Measurements from ENCODE around the gene GDPD4.

The GDPD4 gene

DNA sequence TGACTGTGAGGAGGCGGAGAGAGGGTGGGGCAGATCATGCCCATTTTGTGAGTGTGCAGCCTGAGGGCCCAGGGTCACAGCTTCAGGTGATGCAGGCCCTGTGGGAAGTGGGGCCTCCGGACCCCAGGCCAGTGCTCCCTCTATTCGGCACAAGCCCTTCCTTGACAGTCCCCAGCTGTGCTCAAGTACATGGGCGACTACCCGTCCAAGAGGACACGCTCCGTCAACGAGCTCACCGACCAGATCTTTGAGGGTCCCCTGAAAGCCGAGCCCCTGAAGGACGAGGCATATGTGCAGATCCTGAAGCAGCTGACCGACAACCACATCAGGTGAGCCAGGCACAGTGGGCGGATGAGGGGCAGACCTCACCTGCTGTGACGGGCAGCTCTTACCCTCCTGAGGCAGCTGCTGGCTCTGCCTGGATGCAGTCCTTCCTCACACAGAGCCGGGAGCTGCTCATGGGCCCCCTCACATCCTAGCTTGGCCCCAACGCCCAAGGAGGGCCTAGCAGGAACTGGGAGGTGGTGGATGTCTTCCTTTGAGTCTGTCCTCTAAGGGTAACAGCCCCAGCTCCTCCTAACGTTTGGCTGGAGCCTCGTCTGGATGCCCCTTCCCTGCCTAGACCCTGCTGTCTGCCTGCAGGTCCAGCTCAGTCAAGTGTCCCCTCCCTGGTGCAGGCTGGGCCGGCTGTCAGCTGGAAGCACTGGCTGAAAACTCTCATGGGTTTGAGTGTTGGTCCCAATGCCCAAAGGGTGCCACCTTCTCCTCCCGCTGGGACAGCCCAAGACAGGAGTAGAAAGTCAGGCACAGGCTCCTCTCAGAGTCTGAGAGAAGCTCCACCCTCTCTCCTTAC is 97.4 kb downstream of the GDPD4 start:
- no peak for DNase-seq

DNA sequence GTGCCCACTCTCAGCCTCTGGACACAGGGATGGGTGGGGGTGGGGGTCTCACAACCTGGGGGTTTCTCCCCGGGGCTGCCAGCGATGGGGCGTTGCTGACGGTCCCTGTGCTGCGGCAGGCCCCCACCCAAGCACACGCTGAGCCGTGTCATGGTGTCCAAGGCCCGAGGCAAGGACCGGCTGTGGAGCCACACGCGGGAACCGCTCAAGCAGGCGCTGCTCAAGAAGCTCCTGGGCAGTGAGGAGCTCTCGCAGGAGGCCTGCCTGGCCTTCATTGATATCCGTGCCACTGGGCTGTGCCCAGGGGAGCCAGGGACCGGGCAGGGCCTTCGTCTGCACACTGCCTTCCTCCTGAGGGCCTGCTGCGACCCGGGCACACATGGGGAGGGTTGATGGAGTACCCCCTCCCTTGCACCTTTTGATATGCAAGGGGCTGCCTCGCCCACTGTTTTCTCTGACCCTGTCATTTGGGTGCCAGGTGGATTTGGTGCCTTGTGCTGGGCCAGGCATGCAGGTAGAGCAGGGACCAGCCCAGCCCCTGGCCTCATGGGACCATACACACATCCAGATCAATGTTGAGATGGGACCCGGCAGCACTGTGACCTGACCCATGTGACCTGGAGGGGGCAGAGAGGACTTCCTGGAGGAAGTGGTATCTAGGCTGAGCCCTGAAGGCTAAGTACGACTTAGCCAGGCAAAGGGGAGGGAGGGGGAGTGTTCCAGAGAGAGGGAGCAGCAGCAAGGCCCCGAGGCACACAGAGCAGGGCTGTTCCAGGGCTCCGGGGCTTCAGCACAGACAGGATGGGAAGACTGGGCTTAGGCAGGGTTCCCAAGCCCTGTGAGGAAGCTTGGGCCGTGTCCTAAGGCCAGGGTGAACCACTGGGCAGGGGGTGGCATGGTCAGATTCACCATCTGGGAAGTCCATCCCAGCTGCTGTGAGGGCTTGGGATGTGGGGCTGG is 98.3 kb downstream of the GDPD4 start:
- no peak for DNase-seq

DNA sequence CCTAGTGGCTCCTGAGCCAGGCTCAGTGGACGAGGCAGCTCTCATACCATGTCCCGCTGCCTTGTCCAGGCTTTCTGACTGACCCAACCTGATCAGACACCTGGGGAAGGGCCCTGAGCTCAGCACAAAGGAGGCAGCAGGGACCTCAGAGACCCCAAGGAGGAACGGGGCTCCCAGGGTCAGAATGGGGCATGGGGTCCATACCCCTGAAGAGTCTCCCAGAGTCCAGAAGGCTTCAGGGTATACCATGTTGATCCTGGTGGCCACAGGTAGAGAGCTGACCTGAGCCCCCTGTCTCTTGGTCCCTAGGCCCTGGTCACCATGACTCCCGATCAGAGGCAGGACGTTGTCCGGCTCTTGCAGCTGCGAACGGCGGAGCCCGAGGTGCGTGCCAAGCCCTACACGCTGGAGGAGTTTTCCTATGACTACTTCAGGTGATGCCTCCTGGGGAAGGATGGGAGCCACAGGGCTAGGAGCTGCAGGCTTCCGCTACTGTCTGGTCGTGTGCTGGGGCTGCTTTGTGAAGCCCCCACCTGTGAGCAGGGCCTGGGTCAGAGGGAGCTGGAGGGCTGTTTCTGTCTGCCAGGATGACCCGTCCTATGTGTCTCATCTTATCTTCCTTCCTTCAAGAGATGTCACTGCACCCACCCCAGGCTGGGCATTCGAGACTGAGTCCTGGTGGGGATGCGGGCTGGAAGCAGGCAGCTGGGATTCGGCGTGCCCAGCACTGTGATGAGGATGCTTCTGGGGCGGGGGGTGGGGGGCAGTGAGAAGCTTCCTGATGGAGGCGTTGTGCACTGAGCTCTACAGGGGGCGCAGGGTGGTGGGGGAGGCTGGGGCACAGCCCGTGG is 99.3 kb downstream of the GDPD4 start:
- no peak for DNase-seq

DNA sequence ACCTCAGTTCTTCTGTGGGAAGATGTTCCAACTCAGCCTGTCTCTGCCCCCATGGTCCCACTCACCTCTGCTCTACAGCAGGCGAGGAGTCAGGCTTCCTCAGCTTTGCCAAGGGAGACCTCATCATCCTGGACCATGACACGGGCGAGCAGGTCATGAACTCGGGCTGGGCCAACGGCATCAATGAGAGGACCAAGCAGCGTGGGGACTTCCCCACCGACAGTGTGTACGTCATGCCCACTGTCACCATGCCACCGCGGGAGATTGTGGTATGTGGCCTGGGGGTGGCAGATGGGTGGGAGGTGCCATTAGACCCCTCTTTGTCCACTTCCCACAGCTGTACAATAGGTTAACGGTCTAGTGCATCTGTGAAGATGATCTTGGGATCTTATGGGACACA is 100.1 kb downstream of the GDPD4 start:
- no peak for DNase-seq

DNA sequence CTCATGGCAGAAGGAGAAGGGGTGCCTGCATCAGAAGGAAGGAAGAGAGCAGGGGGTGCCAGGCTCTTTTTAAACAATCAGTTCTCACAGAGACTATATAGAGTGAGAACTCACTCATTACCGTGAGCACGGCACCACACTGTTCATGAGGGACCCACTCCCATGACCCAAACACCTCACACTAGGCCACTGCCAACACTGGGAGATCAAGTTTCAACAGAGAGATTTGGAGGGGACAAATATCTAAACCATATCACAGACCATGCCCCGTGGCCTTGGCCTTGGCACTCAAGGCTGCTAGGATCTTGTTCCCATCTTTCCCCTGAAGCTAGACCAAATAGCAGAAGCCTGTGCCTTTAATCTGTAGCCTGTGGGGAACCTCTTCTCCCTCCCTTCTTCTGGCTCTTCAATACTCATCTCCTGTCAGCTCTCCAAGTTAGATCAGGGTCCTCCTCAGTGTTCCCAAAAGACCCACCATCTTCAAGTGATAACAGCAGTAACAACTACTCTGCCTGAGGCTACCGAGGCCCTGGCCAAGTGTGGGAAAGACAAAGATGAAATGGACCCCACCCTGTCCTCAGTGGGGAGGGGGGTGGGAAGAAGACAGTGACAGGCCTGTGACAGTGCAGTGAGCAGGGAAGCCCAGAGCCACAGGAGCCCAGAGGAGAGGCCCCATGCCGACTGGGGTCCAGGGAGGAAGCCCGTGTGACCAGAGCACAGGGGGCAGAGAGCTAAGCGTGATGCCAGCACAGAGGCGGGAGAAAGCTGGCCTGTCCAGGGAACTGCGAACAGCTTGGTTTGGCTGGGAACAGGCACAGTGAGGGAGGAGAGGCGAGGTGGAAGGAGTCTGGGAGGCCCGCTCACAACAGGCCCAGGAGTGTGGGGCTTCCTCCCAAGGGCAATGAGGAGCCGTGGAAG is 100.9 kb downstream of the GDPD4 start:
- DNase-seq: no peak

DNA sequence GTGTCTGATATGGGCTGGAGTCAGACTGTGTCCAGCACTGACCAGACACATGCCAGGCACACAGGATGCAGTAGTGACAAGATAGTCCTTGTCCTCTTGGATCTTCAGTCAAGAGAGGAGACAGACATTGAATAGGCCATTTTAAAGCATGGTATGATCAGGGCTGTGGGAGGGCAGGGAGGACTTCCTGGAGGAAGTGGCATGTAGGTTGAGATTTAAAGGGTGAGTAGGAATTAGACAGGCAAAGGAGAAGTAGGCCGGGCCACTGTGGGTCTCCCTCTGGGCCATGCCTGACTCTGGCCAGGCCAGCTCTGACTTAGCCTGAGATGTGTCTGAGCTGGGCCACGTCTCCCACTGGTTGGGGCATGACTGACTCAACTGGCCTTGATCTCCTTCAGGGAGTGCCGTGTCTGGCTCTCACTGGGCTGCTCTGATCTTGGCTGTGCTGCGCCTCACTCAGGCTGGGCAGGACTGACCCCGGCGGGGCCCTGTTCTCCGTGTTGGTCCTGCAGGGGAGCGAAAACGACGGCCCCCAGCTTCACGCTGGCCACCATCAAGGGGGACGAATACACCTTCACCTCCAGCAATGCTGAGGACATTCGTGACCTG is 102.2 kb downstream of the GDPD4 start:
- DNase-seq: no peak

DNA sequence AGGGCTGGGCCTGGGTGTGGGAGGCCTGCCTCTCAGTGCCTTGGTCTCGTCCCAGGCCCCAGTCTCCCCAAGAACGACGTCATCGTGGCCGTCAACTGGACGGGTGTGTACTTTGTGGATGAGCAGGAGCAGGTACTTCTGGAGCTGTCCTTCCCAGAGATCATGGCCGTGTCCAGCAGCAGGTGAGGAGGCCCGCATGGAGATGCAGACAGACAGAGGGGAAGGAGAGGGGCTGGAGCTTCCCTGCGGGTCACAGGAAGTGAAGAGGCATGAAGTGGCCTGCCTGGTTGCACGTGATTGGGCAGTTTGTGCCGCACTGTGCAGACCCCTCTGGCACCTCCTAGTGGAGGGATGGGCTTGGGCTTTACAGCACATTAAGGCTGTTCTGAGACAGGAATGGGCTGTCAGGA is 103.0 kb downstream of the GDPD4 start:
- DNase-seq: peak; percentile 50

DNA sequence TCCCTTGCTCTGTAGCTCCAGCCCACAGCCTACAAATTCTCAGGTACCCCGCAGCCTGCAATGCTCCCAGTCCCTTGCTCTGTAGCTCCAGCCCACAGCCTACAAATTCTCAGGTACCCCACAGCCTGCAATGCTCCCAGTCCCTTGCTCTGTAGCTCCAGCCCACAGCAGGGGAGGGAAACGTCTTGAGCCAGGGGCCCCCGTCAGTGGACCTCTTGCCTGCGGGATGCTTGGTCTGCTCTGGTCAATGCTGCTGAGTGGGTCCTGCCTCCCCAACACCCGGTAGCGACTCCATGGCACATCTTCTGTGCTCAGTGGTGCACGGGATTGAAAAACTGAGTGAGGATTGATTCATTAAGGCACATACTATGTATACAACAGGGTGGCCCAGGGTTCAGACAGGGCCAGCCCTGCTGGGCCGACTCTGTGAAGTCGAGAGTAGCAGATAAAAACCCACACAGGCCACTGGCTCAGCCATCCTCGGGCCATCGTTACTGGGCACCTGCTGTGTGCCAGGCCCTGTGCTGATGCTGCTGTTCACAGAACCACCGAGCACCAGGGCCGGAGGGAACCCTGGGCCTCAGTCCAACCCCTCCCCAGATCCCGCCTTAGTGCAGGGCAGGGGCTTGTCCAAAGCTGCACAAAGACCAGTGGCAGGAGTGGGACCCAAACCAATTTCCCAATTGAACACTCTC is 103.7 kb downstream of the GDPD4 start:
- no peak for DNase-seq

DNA sequence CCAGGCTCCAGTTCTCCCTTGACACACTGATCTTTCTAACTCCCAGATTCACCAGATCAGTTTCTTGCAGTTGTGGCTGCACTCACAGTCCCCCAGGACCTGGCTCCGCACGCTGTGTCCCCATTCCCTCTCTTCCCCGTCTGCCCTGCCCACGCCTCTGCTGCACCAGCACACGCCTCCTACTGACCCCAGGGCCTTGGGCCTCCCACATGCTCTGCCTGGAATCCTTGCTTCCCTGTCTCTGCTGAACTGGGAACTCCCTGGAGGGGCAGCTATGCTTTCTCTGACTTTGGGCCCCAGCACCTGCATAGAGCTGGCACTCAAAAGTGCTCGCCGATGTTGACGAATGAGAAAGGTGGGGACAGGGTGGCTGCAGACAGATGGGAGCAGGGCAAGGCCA is 104.5 kb downstream of the GDPD4 start:
- DNase-seq: no peak

DNA sequence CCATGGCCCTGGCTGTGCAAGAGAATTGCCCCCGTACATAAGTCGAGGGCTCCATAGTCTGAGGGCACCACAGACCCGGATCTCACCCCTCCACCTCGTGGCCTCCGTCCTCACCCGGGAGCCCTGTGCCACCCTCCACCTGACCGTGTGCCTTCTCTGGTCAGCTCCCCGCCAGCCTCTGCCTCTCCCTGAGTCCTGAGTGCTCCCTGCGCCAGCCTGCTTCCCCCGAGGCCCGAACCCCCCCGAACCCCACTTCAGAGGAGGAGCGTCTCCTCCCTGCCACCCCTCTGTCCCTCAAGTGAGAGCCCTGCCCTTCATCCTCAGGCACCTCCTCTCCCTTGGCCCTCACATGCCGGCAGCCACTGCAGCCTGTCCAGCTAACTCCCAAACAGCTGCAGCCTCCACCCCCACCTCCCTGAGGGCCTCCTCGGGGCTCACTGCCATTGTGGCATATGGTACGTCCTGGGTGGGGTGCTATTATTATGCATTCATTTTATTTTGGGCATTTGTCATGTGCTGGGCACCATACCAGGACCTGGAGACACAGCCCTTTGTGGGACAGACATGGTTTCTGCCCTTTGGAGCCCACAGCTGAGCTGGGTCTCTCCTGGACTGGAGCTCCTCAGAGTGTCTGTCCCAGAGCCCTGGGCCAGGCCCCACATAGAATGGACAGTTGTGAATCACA is 106.3 kb downstream of the GDPD4 start:
- DNase-seq: no peak

DNA sequence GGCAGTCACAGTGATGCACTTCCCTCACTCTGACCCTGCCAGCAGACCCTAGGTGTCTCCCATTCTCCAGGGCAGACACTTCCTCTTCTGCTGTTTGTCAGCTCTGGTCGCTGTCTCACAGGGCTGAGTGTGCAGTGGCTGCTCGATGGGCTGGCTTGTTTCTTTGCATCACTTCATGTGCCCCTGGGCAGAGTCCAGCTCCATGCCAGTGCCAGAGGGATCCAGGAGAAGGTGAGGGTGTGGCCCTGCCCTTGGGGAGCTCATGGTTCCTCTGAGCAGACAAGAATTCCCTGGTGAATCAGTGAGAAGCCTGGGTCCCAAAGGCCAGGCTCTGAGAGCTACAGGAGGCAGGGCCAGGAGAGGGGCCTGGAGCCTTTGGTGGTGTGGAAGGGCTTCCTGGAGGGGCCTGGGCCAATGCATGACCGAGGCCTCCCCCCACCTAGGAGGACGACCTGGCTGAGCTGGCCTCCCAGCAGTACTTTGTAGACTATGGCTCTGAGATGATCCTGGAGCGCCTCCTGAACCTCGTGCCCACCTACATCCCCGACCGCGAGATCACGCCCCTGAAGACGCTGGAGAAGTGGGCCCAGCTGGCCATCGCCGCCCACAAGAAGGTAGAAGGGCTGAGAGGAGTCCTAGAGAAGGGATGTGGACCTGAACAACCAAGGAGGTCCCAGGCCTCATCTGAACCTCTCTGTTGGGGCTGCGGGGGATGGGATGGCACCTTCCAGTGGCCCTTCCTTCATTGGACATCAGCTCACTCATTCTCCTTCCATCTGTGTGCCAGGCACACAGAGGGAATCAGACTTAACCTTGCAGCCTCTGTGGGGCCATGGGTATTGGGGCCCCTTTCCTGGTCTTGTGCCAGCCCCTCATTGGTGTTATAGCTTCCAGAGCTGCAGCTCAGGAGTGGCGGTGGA is 107.3 kb downstream of the GDPD4 start:
- DNase-seq: no peak

DNA sequence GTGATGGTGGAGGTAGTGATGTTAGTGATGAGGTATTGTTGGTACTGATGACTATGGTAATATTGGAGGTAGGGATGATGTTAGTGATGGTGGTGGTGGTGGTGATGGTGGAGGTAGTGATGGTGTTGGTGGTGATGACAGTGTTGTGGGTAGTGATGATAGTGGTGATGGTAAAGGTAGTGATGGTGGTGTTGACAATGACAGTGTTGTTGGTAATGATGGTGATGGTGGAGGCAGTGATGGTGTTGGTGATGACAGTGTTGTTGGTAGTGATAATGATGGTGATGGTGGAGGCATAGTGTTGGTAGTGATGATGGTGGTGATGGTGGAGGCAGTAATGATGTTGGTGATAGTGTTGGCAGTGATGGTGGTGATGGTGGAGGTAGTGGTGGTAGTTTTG is 108.3 kb downstream of the GDPD4 start:
- DNase-seq: no peak

DNA sequence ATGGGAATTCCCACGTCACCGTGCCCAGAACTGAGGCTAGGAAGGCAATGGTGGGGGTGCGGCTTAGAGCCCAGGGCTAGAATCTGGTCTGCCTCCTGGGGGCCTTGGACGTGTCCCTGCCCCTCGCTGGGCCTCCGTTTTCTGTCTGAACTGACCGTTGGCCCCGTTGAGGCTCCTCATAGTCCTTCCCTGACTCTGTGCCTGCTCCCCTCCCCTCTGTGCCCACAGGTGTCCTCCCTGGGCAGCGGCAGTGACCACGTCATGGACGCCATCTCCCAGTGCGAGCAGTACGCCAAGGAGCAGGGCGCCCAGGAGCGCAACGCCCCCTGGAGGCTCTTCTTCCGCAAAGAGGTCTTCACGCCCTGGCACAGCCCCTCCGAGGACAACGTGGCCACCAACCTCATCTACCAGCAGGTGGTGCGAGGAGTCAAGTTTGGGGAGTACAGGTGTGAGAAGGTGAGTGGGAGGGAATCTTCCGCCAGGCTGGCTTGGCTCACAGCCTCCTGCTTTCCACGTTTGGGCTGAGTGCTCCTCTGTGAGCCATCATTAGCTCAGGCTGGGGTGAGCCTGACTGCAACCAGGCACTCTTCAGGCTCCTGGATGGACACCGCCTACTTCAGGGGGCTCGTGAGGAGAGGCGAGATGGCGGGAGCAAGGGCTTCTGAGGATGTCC is 109.5 kb downstream of the GDPD4 start:
- DNase-seq: peak; percentile 54

DNA sequence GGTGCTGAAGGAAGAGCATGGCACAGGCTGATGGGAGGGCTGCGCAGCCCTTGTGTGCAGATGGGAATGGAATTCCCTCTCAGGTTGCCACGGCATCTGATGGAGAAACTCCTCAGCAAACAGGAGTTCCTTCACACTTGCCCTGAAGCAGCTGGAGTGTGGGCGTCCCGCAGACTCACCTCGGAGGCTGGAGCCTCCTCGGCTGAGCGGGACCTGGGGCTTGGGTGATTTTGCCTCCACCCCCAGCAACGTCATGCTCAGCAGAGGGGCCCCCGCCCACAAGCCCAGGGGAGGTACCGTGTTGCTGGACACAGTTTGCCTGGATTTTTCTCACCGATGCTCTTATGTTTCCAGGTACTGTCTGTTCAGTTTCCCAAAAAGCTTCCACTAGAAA is 110.1 kb downstream of the GDPD4 start:
- DNase-seq: no peak

DNA sequence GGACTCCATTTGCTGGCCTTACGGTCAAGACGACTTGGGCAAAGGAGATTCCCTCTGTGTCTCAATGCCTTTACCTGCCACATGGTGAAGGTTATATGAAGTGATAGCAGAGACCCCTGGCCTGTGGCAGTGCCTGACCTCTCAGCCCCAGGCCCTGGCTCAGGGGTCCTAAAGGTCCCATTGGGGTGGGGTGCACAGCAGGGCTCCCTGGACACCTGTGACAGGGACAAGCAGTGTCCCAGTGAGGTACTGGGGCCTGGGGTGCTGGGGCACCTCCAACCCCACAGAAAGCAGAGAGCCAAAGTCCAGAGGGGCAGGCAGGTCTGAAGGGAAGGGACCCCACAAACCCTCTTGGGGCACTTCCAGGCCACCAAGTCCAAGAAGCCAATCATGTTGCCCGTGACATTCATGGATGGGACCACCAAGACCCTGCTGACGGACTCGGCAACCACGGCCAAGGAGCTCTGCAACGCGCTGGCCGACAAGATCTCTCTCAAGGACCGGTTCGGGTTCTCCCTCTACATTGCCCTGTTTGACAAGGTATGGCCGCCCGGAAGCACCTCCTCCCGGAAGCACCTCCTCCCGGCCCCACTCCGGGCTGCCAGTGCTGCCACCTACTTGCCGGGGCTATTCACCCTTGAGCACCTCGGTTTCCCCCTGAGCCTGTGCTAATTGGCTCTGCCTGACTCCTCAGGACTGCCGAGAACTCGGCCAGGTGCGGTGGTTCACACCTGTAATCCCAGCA is 111.0 kb downstream of the GDPD4 start:
- no peak for DNase-seq

DNA sequence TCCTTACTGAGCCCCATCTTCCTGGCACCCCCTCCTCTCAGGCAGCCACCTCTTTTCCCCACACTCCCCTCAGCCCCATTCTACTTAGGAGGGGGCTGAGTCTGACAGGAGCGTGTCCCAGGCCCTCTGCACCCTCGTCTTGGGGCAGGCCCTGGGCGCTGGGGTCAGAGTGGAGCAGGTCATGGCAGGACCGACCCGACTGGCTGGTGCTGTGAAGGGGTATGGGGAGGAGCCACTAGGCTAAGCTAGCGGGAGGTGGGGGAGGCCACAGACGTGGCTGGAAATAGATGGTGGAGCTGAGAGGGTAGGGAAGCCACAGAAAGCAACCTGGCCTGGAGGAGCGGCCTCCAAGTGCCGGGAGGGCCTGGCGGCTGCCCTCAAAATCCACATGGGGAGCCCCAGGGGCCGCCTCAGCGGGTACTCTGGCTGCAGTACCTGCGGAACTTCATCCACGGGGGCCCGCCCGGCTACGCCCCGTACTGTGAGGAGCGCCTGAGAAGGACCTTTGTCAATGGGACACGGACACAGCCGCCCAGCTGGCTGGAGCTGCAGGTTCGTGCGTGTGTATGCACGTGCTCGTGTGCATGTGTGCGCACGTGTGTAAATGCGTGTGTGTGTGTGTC is 111.8 kb downstream of the GDPD4 start:
- no peak for DNase-seq

Data from hematopoietic multipotent progenitor cell treated with erythropoietin and hydrocortisone succinate and interleukin-3 and kit ligand, for 8 days (in vitro differentiated cells).